Activated naive CD8-positive, alpha-beta T cell treated with anti-CD3 and anti-CD28 coated beads, Interleukin-2, amount 10 ng/mL, durations not matched to agents 7 days and 5 days (primary cell): ENCODE data around the gene USP6. TPM values are rescaled to one million over a fixed set of nuclear protein-coding genes. Genes with fewer than 3 reads are reported as not detected.
"Not testable (repeated sequence)": the region's sequence is repeated elsewhere in the genome, so short reads cannot be mapped to it uniquely, and the experiment has no call there.

ENCODE experiments used
- ATAC-seq: fragments of 150-1000 bp; cut with Tn5 transposase; one replicate; pipeline ENCODE4 v1.10.0; 2021; ENCODE audit warnings: low read depth, moderate library complexity
- POLR2A ChIA-PET: fragments of 350-600 bp; sonication (Branson Sonifier 250); formaldehyde crosslinking; loops from one replicate; lab custom pipeline; 2021; ENCODE audit warnings: antibody characterized with exemption; lab: Charles Lee
- DNase-seq: peaks from one replicate; pipeline ENCODE4 v3.0.0; 2021
- H3K27ac Mint-ChIP-seq: one replicate; pipeline ENCODE4 v1.8.0; 2022; ENCODE audit warnings: mild to moderate bottlenecking, mixed read lengths
- H3K27me3 Mint-ChIP-seq: one replicate; pipeline ENCODE4 v1.8.0; 2022; ENCODE audit warnings: mild to moderate bottlenecking, moderate library complexity, mixed read lengths
- H3K36me3 Mint-ChIP-seq: one replicate; pipeline ENCODE4 v1.8.0; 2021; ENCODE audit warnings: mild to moderate bottlenecking, mixed read lengths
- H3K4me1 Mint-ChIP-seq: one replicate; pipeline ENCODE4 v1.8.0; 2021; ENCODE audit warnings: mixed read lengths
- H3K4me3 Mint-ChIP-seq: one replicate; pipeline ENCODE4 v1.8.0; 2022; ENCODE audit warnings: mild to moderate bottlenecking, moderate library complexity, mixed read lengths
- H3K9me3 Mint-ChIP-seq: one replicate; pipeline ENCODE4 v1.8.0; 2021; ENCODE audit warnings: mixed read lengths
- total RNA-seq, 2 experiments: library from RNA; stranded (reverse); gene quantifications; one replicate each; pipeline ENCODE4 v1.2.3, GENCODE V29; 2021

Gene USP6
- total RNA-seq, 2 experiments from 2014 or later = 0.06 to 0.11 TPM

GRCh38 chr17:5203178-5203907 lies 87.5 kb downstream of the USP6 start:
- Mint-ChIP-seq H3K9me3 (peaks cover 5% of the 10 kb centered on the region), H3K4me3 (no peak overlapping the region), H3K36me3 (peaks cover 6% of the 10 kb centered on the region), H3K27ac (no peak overlapping the region), H3K4me1 (peaks cover 2% of the 10 kb centered on the region), H3K27me3 (no peaks in the 10 kb centered on the region)
- DNase-seq (no peak), ATAC-seq (no peak)
- POLR2A ChIA-PET = no interaction called here

- Mint-ChIP-seq H3K4me3 (no peak overlapping the region), H3K4me1 (no peaks in the 10 kb centered on the region), H3K27me3 (no peaks in the 10 kb centered on the region), H3K36me3 (peaks cover 6% of the 10 kb centered on the region), H3K9me3 (peaks cover 5% of the 10 kb centered on the region), H3K27ac (no peak overlapping the region)
- POLR2A ChIA-PET = interaction anchor here (0.7 kb wide), 1 partner anchor 155 kb away, joined by 3 read pairs; no protein-coding TSS in a partner anchor
- DNase-seq (no peak), ATAC-seq (no peak)
Measured at GRCh38 chr17:5203908-5204294, 88.1 kb downstream of the USP6 start.

- Mint-ChIP-seq H3K4me1 (peaks cover 3% of the 10 kb centered on the region), H3K27me3 (no peaks in the 10 kb centered on the region), H3K4me3 (no peak overlapping the region), H3K27ac (no peak overlapping the region), H3K9me3 (no peaks in the 10 kb centered on the region), H3K36me3 (no peaks in the 10 kb centered on the region)
- DNase-seq (no peak), ATAC-seq (no peak)
- POLR2A ChIA-PET = no interaction called here
Measured at GRCh38 chr17:5209396-5209795, 93.6 kb downstream of the USP6 start.

GRCh38 chr17:5210091-5210490 lies 94.3 kb downstream of the USP6 start:
- Mint-ChIP-seq H3K9me3 (no peaks in the 10 kb centered on the region), H3K36me3 (peaks cover 2% of the 10 kb centered on the region)
- POLR2A ChIA-PET = no interaction called here

GRCh38 chr17:5210614-5211252 lies 94.9 kb downstream of the USP6 start:
- peaks cover 3% of the 10 kb centered on the region for H3K4me1 Mint-ChIP-seq
- H3K9me3 Mint-ChIP-seq = no peaks in the 10 kb centered on the region
- DNase-seq (no peak), ATAC-seq (no peak)
- H3K36me3 Mint-ChIP-seq = peaks cover 2% of the 10 kb centered on the region
- H3K27ac Mint-ChIP-seq = no peak overlapping the region
- H3K27me3 Mint-ChIP-seq = no peaks in the 10 kb centered on the region
- H3K4me3 Mint-ChIP-seq = no peak overlapping the region
- POLR2A ChIA-PET = no interaction called here

More at GRCh38 chr17:5210091-5210490, 94.3 kb downstream of the USP6 start:
- Mint-ChIP-seq H3K27ac (no peak overlapping the region), H3K27me3 (no peaks in the 10 kb centered on the region), H3K4me1 (peaks cover 3% of the 10 kb centered on the region), H3K4me3 (no peak overlapping the region)
- no peak for ATAC-seq
- no peak for DNase-seq

- Mint-ChIP-seq H3K27ac (no peak overlapping the region), H3K9me3 (no peaks in the 10 kb centered on the region), H3K4me1 (peaks cover 3% of the 10 kb centered on the region), H3K27me3 (no peaks in the 10 kb centered on the region), H3K36me3 (peaks cover 2% of the 10 kb centered on the region), H3K4me3 (no peak overlapping the region)
- no peak for ATAC-seq
- DNase-seq = no peak
- POLR2A ChIA-PET = no interaction called here
Measured at GRCh38 chr17:5211458-5211857, 95.6 kb downstream of the USP6 start.

GRCh38 chr17:5217562-5217961 lies 101.7 kb downstream of the USP6 start:
- H3K27me3 Mint-ChIP-seq, H3K4me3 Mint-ChIP-seq, ATAC-seq, H3K4me1 Mint-ChIP-seq, DNase-seq, H3K27ac Mint-ChIP-seq, H3K36me3 Mint-ChIP-seq, POLR2A ChIA-PET, H3K9me3 Mint-ChIP-seq: not testable (repeated sequence)

- no peak for ATAC-seq
- Mint-ChIP-seq H3K4me1 (peaks cover 8% of the 10 kb centered on the region), H3K27ac (no peak overlapping the region), H3K4me3 (no peak overlapping the region), H3K9me3 (no peaks in the 10 kb centered on the region), H3K36me3 (peaks cover 2% of the 10 kb centered on the region), H3K27me3 (no peaks in the 10 kb centered on the region)
- DNase-seq = no peak
- POLR2A ChIA-PET = interaction anchor here (0.7 kb wide), 1 partner anchor 10 kb away, joined by 3 read pairs; no protein-coding TSS in a partner anchor
Measured at GRCh38 chr17:5219536-5219935, 103.7 kb downstream of the USP6 start.

- H3K9me3 Mint-ChIP-seq = no peaks in the 10 kb centered on the region
- H3K4me3 Mint-ChIP-seq = no peak overlapping the region
- H3K27me3 Mint-ChIP-seq = no peaks in the 10 kb centered on the region
- H3K4me1 Mint-ChIP-seq = peaks cover 8% of the 10 kb centered on the region
- H3K27ac Mint-ChIP-seq = no peak overlapping the region
- H3K36me3 Mint-ChIP-seq = no peaks in the 10 kb centered on the region
- POLR2A ChIA-PET = interaction anchor here (0.7 kb wide), 1 partner anchor 9 kb away, joined by 3 read pairs; no protein-coding TSS in a partner anchor
- DNase-seq (no peak), ATAC-seq (no peak)
Measured at GRCh38 chr17:5220074-5220473, 104.2 kb downstream of the USP6 start.

GRCh38 chr17:5221912-5222311 lies 106.1 kb downstream of the USP6 start:
- POLR2A ChIA-PET, H3K27me3 Mint-ChIP-seq, DNase-seq, H3K9me3 Mint-ChIP-seq, H3K36me3 Mint-ChIP-seq, ATAC-seq, H3K27ac Mint-ChIP-seq, H3K4me3 Mint-ChIP-seq: not testable (repeated sequence)
- peaks cover 18% of the 10 kb centered on the region for H3K4me1 Mint-ChIP-seq

Other genes starting within 250 kb of the USP6 start
- 1 to 10 TPM; 1.9 to 3.0 TPM for gene C17orf107, start 216.5 kb upstream of the USP6 start, total RNA-seq
- gene CHRNE, start 212.9 kb upstream of the USP6 start, total RNA-seq = 1 to 10 TPM in 1 of 2 experiments, under 1 TPM in 1; 0.65 to 1.1 TPM
- not detected for gene GP1BA, start 183.8 kb upstream of the USP6 start, total RNA-seq
- 10 to 100 TPM; 67.6 to 78.1 TPM for gene SLC25A11, start 176.0 kb upstream of the USP6 start, total RNA-seq
- gene RNF167, start 175.8 kb upstream of the USP6 start, total RNA-seq = 100 to 1,000 TPM; 202 TPM
- 1,000 to 10,000 TPM; 1,712 to 1,828 TPM for gene PFN1, start 167.5 kb upstream of the USP6 start, total RNA-seq
- 10 to 100 TPM; 31.4 to 32.9 TPM for gene ENO3, start 164.9 kb upstream of the USP6 start, total RNA-seq
- 10 to 100 TPM; 47.1 to 51.9 TPM for gene SPAG7, start 148.2 kb upstream of the USP6 start, total RNA-seq
- 10 to 100 TPM; 62.0 to 67.7 TPM for gene CAMTA2, start 128.4 kb upstream of the USP6 start, total RNA-seq
- under 1 TPM; 0.42 to 0.54 TPM for gene INCA1, start 118.5 kb upstream of the USP6 start, total RNA-seq
- gene KIF1C, start 118.1 kb upstream of the USP6 start, total RNA-seq = 10 to 100 TPM; 35.5 to 37.3 TPM
- 1 to 10 TPM in 1 of 2 experiments, under 1 TPM in 1; 0.85 to 1.4 TPM for gene SLC52A1, start 80.6 kb upstream of the USP6 start, total RNA-seq
- 1 to 10 TPM; 7.3 to 8.3 TPM for gene ZFP3, start 37.6 kb upstream of the USP6 start, total RNA-seq
- gene ZNF232, start 4.2 kb upstream of the USP6 start, total RNA-seq = 10 to 100 TPM in 1 of 2 experiments, 1 to 10 TPM in 1; 9.4 to 12.9 TPM
- 10 to 100 TPM; 17.2 to 17.5 TPM for gene ZNF594, start 75.8 kb downstream of the USP6 start, total RNA-seq
- under 1 TPM in 1 of 2 experiments, not detected in 1; 0.33 TPM for gene SCIMP, start 118.8 kb downstream of the USP6 start, total RNA-seq
- 10 to 100 TPM; 39.2 to 42.0 TPM for gene RABEP1, start 166.3 kb downstream of the USP6 start, total RNA-seq